H1 (cell line): ENCODE data around the gene ERAP2. TPM values are rescaled to one million over a fixed set of nuclear protein-coding genes. Genes with fewer than 3 reads are reported as not detected.

Source experiments
- CTCF ChIA-PET: fragments of 300-600 bp; sonication (Branson Sonifier 250); formaldehyde crosslinking; loops from one replicate; lab custom pipeline; 2021; ENCODE audit not compliant: partially characterized antibody; lab: Charles Lee
- POLR2A ChIA-PET: fragments of 300-600 bp; sonication (Branson Sonifier 250); formaldehyde crosslinking; loops from one replicate; lab custom pipeline; 2021; ENCODE audit warnings: inconsistent platforms; ENCODE audit not compliant: partially characterized antibody; lab: Charles Lee
- DNase-seq, 2 experiments: peaks; one replicate each; pipeline versions ENCODE4 v3.0.0 to v3.0.0-alpha.2; 2010 to 2022; ENCODE audit warnings: low spot score in 2 of 2, low read depth in 1 of 2, mixed read lengths in 1 of 2
- FAIRE-seq: peaks from 2 replicates; lab custom pipeline; 2011; peaks lifted over from hg19 to GRCh38; lab: Jason Lieb, UNC
- H2AFZ ChIP-seq: 2 replicates; pipeline ENCODE4 v1.8.1; 2012; ENCODE audit warnings: low read length, inconsistent platforms
- H2AK5ac ChIP-seq: 2 replicates; pipeline ENCODE4 v1.6.1; 2013; ENCODE audit warnings: low read depth, low read length
- H2BK120ac ChIP-seq: replicated peaks from 2 replicates; pipeline ENCODE3; 2013; ENCODE audit warnings: low read depth, low read length, inconsistent platforms
- H2BK12ac ChIP-seq: 2 replicates; pipeline ENCODE4 v1.6.1; 2013; ENCODE audit warnings: low read depth, low read length
- H2BK15ac ChIP-seq: 2 replicates; pipeline ENCODE4 v1.6.1; 2013; ENCODE audit warnings: low read length
- H2BK20ac ChIP-seq: 2 replicates; pipeline ENCODE4 v1.6.1; 2013; ENCODE audit warnings: low read length
- H2BK5ac ChIP-seq: 2 replicates; pipeline ENCODE4 v1.6.1; 2013; ENCODE audit warnings: low read depth, low read length
- H3K14ac ChIP-seq: 2 replicates; pipeline ENCODE4 v1.6.1; 2013; ENCODE audit warnings: inconsistent platforms; ENCODE audit not compliant: insufficient read length
- H3K18ac ChIP-seq: 2 replicates; pipeline ENCODE4 v1.6.1; 2013; ENCODE audit warnings: low read length; ENCODE audit errors: extremely low read depth
- H3K23ac ChIP-seq: 2 replicates; pipeline ENCODE4 v1.6.1; 2013; ENCODE audit warnings: inconsistent platforms; ENCODE audit not compliant: insufficient read length
- H3K23me2 ChIP-seq: 2 replicates; pipeline ENCODE4 v1.6.1; 2013; ENCODE audit warnings: low read depth, low read length
- H3K27ac ChIP-seq: 2 replicates; pipeline ENCODE4 v1.6.1; 2011; ENCODE audit warnings: low read depth, low read length, inconsistent platforms
- H3K27me3 ChIP-seq, 4 experiments: replicated peaks in 1 of 4; 1 replicate in 1 of 4; 2 replicates in 3 of 4; pipeline versions ENCODE4 v1.6.1 to v1.8.1; 2011 to 2013; ENCODE audit warnings: low read length in 3 of 4, mild to moderate bottlenecking in 3 of 4, inconsistent platforms in 2 of 4, mixed read lengths in 2 of 4, moderate library complexity in 1 of 4; ENCODE audit not compliant: control insufficient read depth in 3 of 4, insufficient read depth in 3 of 4; ENCODE audit errors: extremely low read depth in 1 of 4
- H3K36me3 ChIP-seq, 4 experiments: 2 replicates each; pipeline versions ENCODE4 v1.6.1 to v1.8.1; 2011 to 2013; ENCODE audit warnings: mild to moderate bottlenecking in 4 of 4, low read length in 3 of 4, moderate library complexity in 2 of 4, control low read depth in 1 of 4, inconsistent platforms in 1 of 4; ENCODE audit not compliant: insufficient read depth in 4 of 4, control insufficient read depth in 2 of 4
- H3K4ac ChIP-seq: replicated peaks from 2 replicates; pipeline ENCODE3; 2013; ENCODE audit warnings: low read length, low read depth, mixed read lengths, inconsistent platforms; ENCODE audit not compliant: insufficient read length
- H3K4me1 ChIP-seq, 4 experiments: replicated peaks in 1 of 4; 1 replicate in 1 of 4; 2 replicates in 3 of 4; pipeline versions ENCODE4 v1.6.1 to v1.8.1; 2011 to 2013; ENCODE audit warnings: low read length in 3 of 4, inconsistent platforms in 2 of 4, mixed read lengths in 1 of 4; ENCODE audit not compliant: insufficient read depth in 4 of 4, control insufficient read depth in 3 of 4
- H3K4me2 ChIP-seq, 2 experiments: 2 replicates each; pipeline versions ENCODE4 v1.6.1 to v1.8.1; 2011 to 2013; ENCODE audit warnings: low read depth in 2 of 2, low read length in 2 of 2, control low read depth in 1 of 2, inconsistent platforms in 1 of 2, mild to moderate bottlenecking in 1 of 2; ENCODE audit not compliant: insufficient read depth in 1 of 2
- H3K4me3 ChIP-seq, 4 experiments: fragments of 200-600, 300-600 bp in 1 of 4; sonication (generic), shearing (Covaris generic), sonication (Bioruptor Twin) in 1 of 4; 2 replicates each; pipeline versions ENCODE4 v1.5.1 to v1.8.1; 2011 to 2016; ENCODE audit warnings: low read length in 4 of 4, low read depth in 3 of 4, control low read depth in 2 of 4, inconsistent platforms in 2 of 4, mild to moderate bottlenecking in 2 of 4, mixed read lengths in 1 of 4, moderate library complexity in 1 of 4; ENCODE audit not compliant: insufficient read depth in 2 of 4; ENCODE audit errors: extremely low read depth in 1 of 4
- H3K56ac ChIP-seq: replicated peaks from 2 replicates; pipeline ENCODE3; 2013; ENCODE audit warnings: low read depth, mild to moderate bottlenecking, mixed read lengths, low read length, inconsistent platforms; ENCODE audit not compliant: insufficient read length
- H3K79me1 ChIP-seq: 2 replicates; pipeline ENCODE4 v1.6.1; 2013; ENCODE audit warnings: low read depth, low read length, control low read depth
- H3K79me2 ChIP-seq, 2 experiments: 2 replicates each; pipeline versions ENCODE4 v1.6.1 to v1.8.1; 2012 to 2013; ENCODE audit warnings: low read length in 2 of 2, mild to moderate bottlenecking in 2 of 2, inconsistent platforms in 1 of 2; ENCODE audit not compliant: insufficient read depth in 2 of 2, control insufficient read depth in 1 of 2
- H3K9ac ChIP-seq, 4 experiments: replicated peaks in 1 of 4; 1 replicate in 1 of 4; 2 replicates in 3 of 4; pipeline versions ENCODE4 v1.6.1 to v1.8.1; 2011 to 2013; ENCODE audit warnings: low read depth in 3 of 4, low read length in 3 of 4, control low read depth in 2 of 4, mild to moderate bottlenecking in 2 of 4, moderate library complexity in 2 of 4, inconsistent platforms in 1 of 4; ENCODE audit errors: extremely low read depth in 1 of 4
- H3K9me3 ChIP-seq, 2 experiments: 2 replicates each; pipeline versions ENCODE4 v1.6.1 to v1.8.1; 2012 to 2013; ENCODE audit warnings: mild to moderate bottlenecking in 2 of 2, moderate library complexity in 2 of 2, control low read depth in 1 of 2, inconsistent platforms in 1 of 2, low read depth in 1 of 2, low read length in 1 of 2, mixed read lengths in 1 of 2; ENCODE audit not compliant: insufficient read depth in 2 of 2
- H4K20me1 ChIP-seq, 2 experiments: replicated peaks in 1 of 2; 2 replicates each; pipeline versions ENCODE3 to v1.8.1; 2011 to 2013; ENCODE audit warnings: inconsistent platforms in 2 of 2, low read length in 2 of 2, mild to moderate bottlenecking in 1 of 2; ENCODE audit not compliant: insufficient read depth in 2 of 2, control insufficient read depth in 1 of 2
- H4K5ac ChIP-seq: 2 replicates; pipeline ENCODE4 v1.6.1; 2013; ENCODE audit warnings: low read length, low read depth, mixed read lengths, inconsistent platforms; ENCODE audit not compliant: insufficient read length
- H4K8ac ChIP-seq: 2 replicates; pipeline ENCODE4 v1.8.0; 2013; ENCODE audit warnings: mild to moderate bottlenecking, moderate library complexity, low read length, inconsistent platforms; ENCODE audit not compliant: insufficient read depth; ENCODE audit errors: extremely low read depth
- H4K91ac ChIP-seq: replicated peaks from 2 replicates; pipeline ENCODE3; 2013; ENCODE audit warnings: low read length, mixed read lengths, inconsistent platforms; ENCODE audit not compliant: insufficient read length
- CHD2 ChIP-seq: IDR thresholded peaks from 2 replicates; pipeline ENCODE4 v1.6.1; 2012; ENCODE audit warnings: low read length, improper control_type of control experiment
- CTBP2 ChIP-seq: IDR thresholded peaks from 2 replicates; pipeline ENCODE4 v1.7.0; 2011; ENCODE audit warnings: borderline replicate concordance, mild to moderate bottlenecking, moderate library complexity, mixed read lengths, low read length; ENCODE audit not compliant: insufficient read depth, insufficient read length
- EZH2 ChIP-seq: fragments of 200-600 bp; sonication (generic); IDR thresholded peaks from 2 replicates; pipeline ENCODE4 v1.7.1; 2012; ENCODE audit warnings: low read depth, mild to moderate bottlenecking, moderate library complexity, low read length, inconsistent platforms; ENCODE audit not compliant: severe bottlenecking
- GABPA ChIP-seq: IDR thresholded peaks from 2 replicates; pipeline ENCODE4 v1.6.1; 2011; ENCODE audit warnings: mild to moderate bottlenecking, low read length, moderate library complexity, borderline replicate concordance; ENCODE audit not compliant: insufficient read depth
- HDAC2 ChIP-seq, 2 experiments: fragments of 300-600 bp in 1 of 2; sonication (generic) in 1 of 2; IDR thresholded peaks; 2 replicates each; pipeline ENCODE4 v1.6.1; 2011 to 2012; ENCODE audit warnings: low read depth in 2 of 2, low read length in 2 of 2, mild to moderate bottlenecking in 2 of 2, moderate library complexity in 2 of 2, borderline replicate concordance in 1 of 2, inconsistent platforms in 1 of 2
- JUND ChIP-seq: IDR thresholded peaks from 2 replicates; pipeline ENCODE4 v1.6.1; 2011; ENCODE audit warnings: mild to moderate bottlenecking, improper control_type of control experiment, low read length
- KDM4A ChIP-seq: IDR thresholded peaks from one replicate; pipeline ENCODE4 v1.7.1; 2012; ENCODE audit warnings: low read depth, mild to moderate bottlenecking, moderate library complexity, low read length, inconsistent platforms; ENCODE audit not compliant: severe bottlenecking
- MAFK ChIP-seq: IDR thresholded peaks from 2 replicates; pipeline ENCODE4 v1.6.1; 2012; ENCODE audit warnings: low read depth, mild to moderate bottlenecking, improper control_type of control experiment, low read length
- NRF1 ChIP-seq: IDR thresholded peaks from 2 replicates; pipeline ENCODE4 v1.6.1; 2011; ENCODE audit warnings: mild to moderate bottlenecking, low read depth, low read length, improper control_type of control experiment
- WGBS, 2 experiments: shearing (Covaris generic) in 1 of 2; methylation state at CpG; one replicate each; pipeline versions ENCODE4 v1.1.6 to v1.1.7; 2013 to 2015; ENCODE audit warnings: low lambda C conversion rate in 2 of 2, mixed read lengths in 2 of 2, inconsistent platforms in 1 of 2, low coverage in 1 of 2, missing lambda C conversion rate in 1 of 2; ENCODE audit not compliant: insufficient replicate concordance in 2 of 2, insufficient coverage in 1 of 2, insufficient read length in 1 of 2; ENCODE audit errors: extremely low coverage in 1 of 2, missing lambda C conversion rate in 1 of 2; 5-methylcytosine and 5-hydroxymethylcytosine counted together
- polyA plus RNA-seq, 7 experiments: library from polyadenylated mRNA; depleted of rRNA in 3 of 7; stranded (reverse) in 5 of 7; unstranded in 2 of 7; fragments of >200 nt in 5 of 7; fragments of 200-250 nt in 2 of 7; gene quantifications; 1 replicate in 5 of 7; 2 replicates in 1 of 7; 4 replicates in 1 of 7; pipeline versions ENCODE4 v1.2.1 to v1.2.3, GENCODE V29; 2011 to 2013; ENCODE audit warnings: missing spikeins in 2 of 7, mixed read lengths in 2 of 7
- total RNA-seq: library from RNA; stranded (reverse); fragmentation: NEBNext Ultra II Directional; extraction: Animal tissue kit (Norgen Biotek cat#: 25700); gene quantifications from 2 replicates; pipeline ENCODE4 v1.2.1, GENCODE V29; 2021
- TF ChIP-seq, protein P1 (sequence below): IDR thresholded peaks from 2 replicates; pipeline ENCODE4 v1.6.1; 2012; ENCODE audit warnings: low read length, inconsistent platforms

Gene ERAP2
- total and polyA plus RNA-seq, 2 of the 8 experiments (the other 6 are each of a cell fraction or from before 2014, with no cell fraction given), result 0.14 TPM; not detected in 1

- no peaks in the 10 kb centered on the region for H3K27me3 ChIP-seq
- no peak overlapping the region for H3K4ac ChIP-seq
- H3K9ac ChIP-seq, result no peak overlapping the region
- H3K79me1 ChIP-seq, result no peaks in the 10 kb centered on the region; the same call in 1 of the 2 replicates
- H4K91ac ChIP-seq, result no peak overlapping the region
- no peak overlapping the region for H3K4me2 ChIP-seq
- FAIRE-seq (no peak), DNase-seq (no peak)
- H3K23ac ChIP-seq, result no peak overlapping the region
- no peaks in the 10 kb centered on the region for H3K36me3 ChIP-seq
- ChIA-PET POLR2A (no interaction called here), CTCF (interaction anchor here (1.4 kb wide), 1 partner anchor 185 kb away, joined by 6 read pairs; the partner anchor contains the start of gene LIX1)
- no peak overlapping the region for H2AK5ac ChIP-seq
- H4K5ac ChIP-seq, result no peak overlapping the region
- no peak overlapping the region for H2AFZ ChIP-seq
- H2BK20ac ChIP-seq, result no peak overlapping the region
- no peak overlapping the region for H3K27ac ChIP-seq
- H4K20me1 ChIP-seq, result no peaks in the 10 kb centered on the region
- H2BK12ac ChIP-seq, result no peak overlapping the region
- no peaks in the 10 kb centered on the region for H3K79me2 ChIP-seq
- H3K4me1 ChIP-seq, result no peaks in the 10 kb centered on the region; a peak in 1 of 7 replicates
- 84% methylated on average over 4 of the region's 4 CpGs; no CpG with 5 or more reads in 1 of the 2 experiments for WGBS, 2 experiments
- no peak overlapping the region for H3K18ac ChIP-seq
- H4K8ac ChIP-seq, result no peak overlapping the region
- H2BK15ac ChIP-seq, result no peak overlapping the region
- H2BK5ac ChIP-seq, result no peak overlapping the region
- H3K14ac ChIP-seq, result no peak overlapping the region
- H3K9me3 ChIP-seq, result no peaks in the 10 kb centered on the region
- H2BK120ac ChIP-seq, result no peak overlapping the region
- H3K56ac ChIP-seq, result no peak overlapping the region
- no peak overlapping the region for H3K4me3 ChIP-seq
- H3K23me2 ChIP-seq, result no peaks in the 10 kb centered on the region
- TF ChIP-seq KDM4A (no peak), HDAC2 (IDR thresholded peaks at IDR 0.05; ENCODE audit: borderline replicate concordance in 1 of 2, low read depth in 2 of 2, low read length in 2 of 2) (no peak), EZH2 (no peak), MAFK (no peak), CHD2 (no peak), JUND (no peak), NRF1 (no peak), CTBP2 (no peak), GABPA (no peak)
- TF ChIP-seq, protein P1, sequence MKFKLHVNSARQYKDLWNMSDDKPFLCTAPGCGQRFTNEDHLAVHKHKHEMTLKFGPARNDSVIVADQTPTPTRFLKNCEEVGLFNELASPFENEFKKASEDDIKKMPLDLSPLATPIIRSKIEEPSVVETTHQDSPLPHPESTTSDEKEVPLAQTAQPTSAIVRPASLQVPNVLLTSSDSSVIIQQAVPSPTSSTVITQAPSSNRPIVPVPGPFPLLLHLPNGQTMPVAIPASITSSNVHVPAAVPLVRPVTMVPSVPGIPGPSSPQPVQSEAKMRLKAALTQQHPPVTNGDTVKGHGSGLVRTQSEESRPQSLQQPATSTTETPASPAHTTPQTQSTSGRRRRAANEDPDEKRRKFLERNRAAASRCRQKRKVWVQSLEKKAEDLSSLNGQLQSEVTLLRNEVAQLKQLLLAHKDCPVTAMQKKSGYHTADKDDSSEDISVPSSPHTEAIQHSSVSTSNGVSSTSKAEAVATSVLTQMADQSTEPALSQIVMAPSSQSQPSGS, result no peak
These were observed 81.2 kb downstream of the ERAP2 start for GRCh38 chr5:96957254-96958049.
